ENCODE results near the gene MT1F.
"Not testable (repeated sequence)": the region's sequence is repeated elsewhere in the genome, so short reads cannot be mapped to it uniquely, and the experiment has no call there.

Gene MT1F

DNA sequence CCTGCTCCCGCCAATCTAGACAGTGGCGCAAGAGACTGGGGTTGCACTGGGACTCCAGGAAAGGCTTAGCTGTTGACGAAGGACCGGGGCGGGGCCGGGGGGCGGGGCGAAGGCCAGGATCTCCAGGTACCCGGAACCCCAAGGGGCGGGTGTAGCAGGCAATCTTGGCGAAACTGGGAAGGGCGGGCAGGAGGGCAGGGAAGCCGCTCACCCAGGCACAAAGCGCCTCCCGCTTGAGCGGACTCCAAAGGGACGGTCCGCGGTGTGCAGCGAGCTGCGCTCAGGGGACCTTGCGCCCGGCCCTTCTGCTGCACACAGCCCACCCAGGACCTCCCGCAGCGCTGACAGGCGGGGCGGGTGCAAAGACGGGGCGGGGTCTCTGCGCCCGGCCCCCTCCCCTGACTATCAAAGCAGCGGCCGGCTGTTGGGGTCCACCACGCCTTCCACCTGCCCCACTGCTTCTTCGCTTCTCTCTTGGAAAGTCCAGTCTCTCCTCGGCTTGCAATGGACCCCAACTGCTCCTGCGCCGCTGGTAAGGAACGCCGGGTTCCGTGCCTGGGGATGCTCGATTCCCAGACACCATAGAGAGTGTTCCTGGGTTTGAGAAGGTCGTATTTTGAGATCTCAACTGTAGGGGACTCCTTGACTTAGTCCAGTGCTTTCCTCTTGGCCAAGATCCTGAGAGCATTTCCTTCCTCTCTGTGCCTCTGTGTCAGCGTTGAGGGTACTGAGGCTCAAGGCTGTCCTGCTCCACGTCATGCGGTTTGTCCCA is at the start of gene MT1F:
Gene MT1F, plus strand, starts transcription at position 405 of the 772 bp plus-strand sequence. Its CDS starts 100 bp downstream, at position 505.
- peak; percentile 58 to 66 for DNase-seq (ENCODE audit: low read depth in 2 of 2)

DNA sequence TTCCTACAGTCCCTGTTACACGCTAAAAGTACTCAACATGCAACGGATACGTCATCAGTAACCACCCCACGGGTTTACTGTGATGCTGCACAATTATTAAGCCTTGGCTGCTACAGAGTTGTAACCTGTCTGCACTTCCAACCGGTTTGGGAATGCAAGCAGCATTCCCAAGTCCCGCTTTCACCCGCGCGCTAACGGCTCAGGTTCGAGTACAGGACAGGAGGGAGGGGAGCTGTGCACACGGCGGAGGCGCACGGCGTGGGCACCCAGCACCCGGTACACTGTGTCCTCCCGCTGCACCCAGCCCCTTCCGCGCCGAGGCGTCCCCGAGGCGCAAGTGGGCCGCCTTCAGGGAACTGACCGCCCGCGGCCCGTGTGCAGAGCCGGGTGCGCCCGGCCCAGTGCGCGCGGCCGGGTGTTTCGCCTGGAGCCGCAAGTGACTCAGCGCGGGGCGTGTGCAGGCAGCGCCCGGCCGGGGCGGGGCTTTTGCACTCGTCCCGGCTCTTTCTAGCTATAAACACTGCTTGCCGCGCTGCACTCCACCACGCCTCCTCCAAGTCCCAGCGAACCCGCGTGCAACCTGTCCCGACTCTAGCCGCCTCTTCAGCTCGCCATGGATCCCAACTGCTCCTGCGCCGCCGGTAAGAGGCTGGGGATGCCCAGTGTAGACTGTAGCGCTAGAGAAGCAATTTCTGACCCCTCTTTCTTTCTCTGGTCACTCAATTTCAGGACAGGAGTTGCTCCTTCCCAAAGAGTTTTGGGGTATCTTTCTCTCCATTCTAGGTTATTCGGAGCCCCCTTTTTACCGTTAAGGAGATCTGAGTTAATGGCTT is 49.5 kb upstream of the MT1F start, which contains the start of gene MT2A:
Gene MT2A, plus strand, starts transcription at position 542 of the 833 bp plus-strand sequence. Its CDS starts 72 bp downstream, at position 614.
- peak; percentile 82 to 92 for DNase-seq (ENCODE audit: low read depth in 2 of 2)

- DNase-seq (ENCODE audit: low read depth in 2 of 2) = no peak
These were observed 48.8 kb upstream of the MT1F start for GRCh38 chr16:56608876-56609462.

GRCh38 chr16:56609463-56609921 is 48.3 kb upstream of the MT1F start:
- peak; percentile 62 to 73 for DNase-seq (ENCODE audit: low read depth in 2 of 2)

DNA sequence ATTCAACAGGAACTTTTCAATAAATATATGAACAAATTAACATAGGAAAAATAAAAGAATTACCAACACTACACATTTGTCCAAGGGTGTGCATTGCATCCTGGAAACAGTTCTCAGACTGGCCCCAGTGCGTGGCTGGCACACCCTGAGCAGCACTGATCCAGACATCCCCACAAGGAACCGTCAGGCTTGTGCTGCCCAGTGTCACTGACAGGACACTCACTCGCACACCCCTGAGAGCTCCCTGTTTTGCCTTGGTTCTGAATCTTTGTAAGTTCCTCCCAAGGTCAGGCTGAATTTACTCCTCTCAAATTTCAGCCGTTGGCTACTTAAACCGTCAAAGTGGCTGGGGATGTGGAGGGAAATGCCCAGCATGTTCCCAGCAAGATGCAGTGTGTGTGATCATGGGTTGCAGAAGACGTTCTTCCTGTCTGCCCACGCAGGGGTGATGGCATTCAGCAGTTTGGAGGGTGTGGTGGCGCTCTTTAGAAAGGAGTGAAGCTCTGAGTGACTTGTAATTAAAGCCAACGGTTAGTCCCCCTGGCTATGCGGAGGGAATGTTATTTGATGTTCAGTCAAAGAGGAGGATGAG is 47.6 kb upstream of the MT1F start:
- DNase-seq (ENCODE audit: low read depth in 2 of 2) = peak; percentile 66 to 78

DNA sequence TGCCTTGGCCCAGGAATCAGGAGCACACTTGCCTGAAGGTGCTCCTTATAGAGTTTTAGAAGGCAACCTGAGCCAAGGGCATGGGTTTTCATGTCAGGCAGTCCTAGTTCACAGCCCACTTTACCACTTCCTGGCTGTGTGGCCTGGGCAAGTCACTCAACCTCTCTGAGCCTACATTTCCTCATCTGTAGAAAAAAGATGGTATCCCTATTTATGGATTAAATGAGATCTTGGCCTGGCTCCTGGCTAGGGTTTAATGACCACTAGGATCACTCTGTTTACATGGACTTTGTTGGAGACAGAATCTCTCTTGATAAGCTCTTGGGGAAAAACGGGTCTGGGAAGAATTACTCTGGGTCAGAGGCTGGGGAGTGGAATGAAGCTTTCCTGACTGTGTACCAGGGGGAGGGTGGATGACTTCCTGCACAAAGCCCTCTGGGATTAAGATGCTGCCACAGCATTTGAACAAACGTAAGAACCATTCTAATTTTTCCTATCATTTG is 47.1 kb upstream of the MT1F start:
- DNase-seq (ENCODE audit: low read depth in 2 of 2) = no peak

GRCh38 chr16:56611281-56611833 is 46.4 kb upstream of the MT1F start:
- no peak for DNase-seq (ENCODE audit: low read depth in 2 of 2)

- DNase-seq (ENCODE audit: low read depth in 2 of 2) = no peak
These were observed 44.1 kb upstream of the MT1F start for GRCh38 chr16:56613706-56614105.

GRCh38 chr16:56614549-56614991 is 43.2 kb upstream of the MT1F start:
- no peak for DNase-seq (ENCODE audit: low read depth in 2 of 2)

GRCh38 chr16:56615353-56615752 is 42.4 kb upstream of the MT1F start:
- DNase-seq (ENCODE audit: low read depth in 2 of 2) = no peak

DNA sequence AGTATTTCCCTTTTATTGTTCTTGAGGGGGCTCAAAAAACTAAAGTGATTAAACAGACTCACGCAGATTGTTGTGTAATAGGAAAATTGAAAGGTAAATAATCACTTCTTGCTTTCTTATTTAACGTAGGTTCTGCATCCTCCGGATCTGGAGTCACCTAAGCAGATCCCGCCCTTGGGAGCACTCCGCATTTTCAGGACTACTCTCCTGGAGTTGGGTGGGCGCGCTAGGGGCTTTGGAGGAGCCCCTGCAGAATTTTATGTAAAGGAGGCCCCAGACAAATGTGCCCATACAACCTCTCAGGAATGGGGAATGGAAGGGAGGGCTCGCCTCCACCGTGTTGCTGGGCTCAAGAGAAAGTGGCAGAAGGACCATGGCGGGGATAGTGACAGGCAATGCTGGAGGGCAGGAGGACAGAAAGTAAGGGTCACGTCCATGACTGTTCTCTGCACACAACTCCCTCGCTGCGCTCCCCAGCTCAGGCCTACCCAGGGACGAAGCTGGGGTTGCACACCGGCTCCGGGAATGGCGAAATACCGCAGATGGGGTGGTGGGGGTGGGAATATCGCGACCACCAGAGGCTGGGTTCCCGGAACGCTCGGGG is 41.0 kb upstream of the MT1F start:
- DNase-seq (ENCODE audit: low read depth in 2 of 2) = no peak

- DNase-seq (ENCODE audit: low read depth in 2 of 2) = peak; percentile 47 to 68
These were observed 40.3 kb upstream of the MT1F start for GRCh38 chr16:56617212-56618085.

DNA sequence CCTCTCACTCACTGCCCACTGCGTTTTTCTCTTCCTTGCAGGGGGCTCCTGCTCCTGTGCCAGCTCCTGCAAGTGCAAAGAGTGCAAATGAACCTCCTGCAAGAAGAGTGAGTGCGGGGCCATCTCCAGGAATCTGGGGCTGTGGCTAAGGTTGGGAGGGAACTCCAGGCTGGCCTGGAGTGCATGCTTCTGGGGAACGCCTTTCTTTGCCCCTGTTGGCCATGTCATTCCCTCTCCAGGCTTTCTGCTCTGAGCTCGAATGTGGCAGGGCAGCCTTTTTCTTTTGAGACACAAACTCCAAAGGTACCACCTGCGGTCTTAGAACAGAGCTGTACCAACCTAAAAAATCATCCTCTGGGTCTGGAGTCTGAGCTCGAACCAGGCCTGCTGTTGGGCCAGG is 39.6 kb upstream of the MT1F start:
- DNase-seq (ENCODE audit: low read depth in 2 of 2) = no peak

GRCh38 chr16:56620339-56620897 is 37.3 kb upstream of the MT1F start:
- DNase-seq (ENCODE audit: low read depth in 2 of 2) = no peak

DNA sequence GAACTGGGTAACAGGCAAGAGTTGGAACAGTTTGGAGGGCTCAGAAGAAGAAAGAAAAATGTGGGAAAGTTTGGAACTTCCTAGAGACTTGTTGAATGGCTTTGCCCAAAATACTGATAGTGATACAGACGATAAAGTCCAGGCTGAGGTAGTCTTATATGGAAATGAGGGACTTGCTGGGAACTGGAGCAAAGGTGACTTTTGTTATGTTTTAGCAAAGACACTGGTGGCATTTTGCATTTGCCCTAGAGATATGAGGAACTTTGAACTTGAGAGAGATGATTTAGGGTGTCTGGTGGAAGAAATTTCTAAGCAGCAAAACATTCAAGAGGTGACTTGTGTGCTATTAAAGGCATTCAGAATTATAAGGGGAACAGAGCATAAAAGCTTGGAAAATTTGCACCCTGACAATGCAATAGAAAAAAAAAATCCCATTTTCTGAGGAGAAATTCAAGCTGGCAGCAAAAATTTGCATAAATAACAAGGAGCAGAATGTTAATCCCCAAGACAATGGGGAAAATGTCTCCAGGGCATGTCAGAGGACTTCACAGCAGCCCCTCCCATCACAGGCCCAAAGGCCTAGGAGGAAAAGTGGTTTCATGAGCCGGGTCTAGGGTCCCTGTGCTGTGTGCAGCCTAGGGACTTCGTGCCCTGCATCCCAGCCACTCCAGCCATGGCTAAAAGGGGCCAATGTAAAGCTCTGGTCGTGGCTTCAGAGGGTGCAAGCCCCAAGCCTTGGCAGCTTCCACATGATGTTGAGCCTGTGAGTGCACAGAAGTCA is 35.9 kb upstream of the MT1F start:
- not testable (repeated sequence) for DNase-seq (ENCODE audit: low read depth in 2 of 2)

GRCh38 chr16:56623184-56623583 is 34.6 kb upstream of the MT1F start:
- DNase-seq (ENCODE audit: low read depth in 2 of 2) = not testable (repeated sequence)

- DNase-seq (ENCODE audit: low read depth in 2 of 2) = no peak
These were observed 34.1 kb upstream of the MT1F start for GRCh38 chr16:56623637-56624036.

DNA sequence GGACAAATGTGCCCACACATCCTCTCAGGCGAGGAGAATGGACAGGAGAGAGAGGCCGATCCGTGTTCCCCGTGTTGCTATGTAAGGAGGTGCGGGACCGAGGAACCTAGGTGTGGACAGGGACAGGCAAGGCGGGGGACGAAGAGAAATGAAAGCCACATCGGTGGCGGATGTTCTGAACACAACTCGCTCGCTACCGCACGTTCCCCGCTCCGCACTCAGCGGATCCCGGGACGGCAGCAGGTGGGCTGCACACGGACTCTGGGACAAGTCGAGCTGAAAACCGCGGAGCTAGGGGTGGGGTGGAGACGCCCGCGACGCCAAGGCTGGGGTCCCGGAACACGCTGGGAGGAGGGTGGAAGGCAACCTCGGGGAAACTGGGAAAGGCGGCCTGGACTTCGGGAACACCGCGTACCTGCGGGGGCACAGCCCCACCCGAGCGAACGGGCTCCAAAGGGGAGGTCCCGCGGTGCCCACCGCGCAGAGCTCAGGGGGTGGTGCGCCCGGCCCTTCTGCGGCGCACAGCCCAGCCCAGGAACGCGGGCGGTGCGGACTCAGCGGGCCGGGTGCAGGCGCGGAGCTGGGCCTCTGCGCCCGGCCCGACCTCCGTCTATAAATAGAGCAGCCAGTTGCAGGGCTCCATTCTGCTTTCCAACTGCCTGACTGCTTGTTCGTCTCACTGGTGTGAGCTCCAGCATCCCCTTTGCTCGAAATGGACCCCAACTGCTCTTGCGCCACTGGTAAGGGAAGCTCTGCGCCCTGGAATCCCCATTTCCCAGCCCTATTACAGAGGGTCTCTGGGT is 32.4 kb upstream of the MT1F start, which contains the start of gene MT1E:
Gene MT1E, plus strand, starts transcription at position 642 of the 803 bp plus-strand sequence. Its CDS starts 71 bp downstream, at position 713.
- peak; percentile 66 to 67 for DNase-seq (ENCODE audit: low read depth in 2 of 2)

Data from stimulated activated CD4-positive, alpha-beta T cell treated with anti-CD3 and anti-CD28 coated beads, Interleukin-4, amount 100 ng/mL, for 48 hours (primary cell).